ENCODE measurements around the gene TLX1.

Gene TLX1

DNA sequence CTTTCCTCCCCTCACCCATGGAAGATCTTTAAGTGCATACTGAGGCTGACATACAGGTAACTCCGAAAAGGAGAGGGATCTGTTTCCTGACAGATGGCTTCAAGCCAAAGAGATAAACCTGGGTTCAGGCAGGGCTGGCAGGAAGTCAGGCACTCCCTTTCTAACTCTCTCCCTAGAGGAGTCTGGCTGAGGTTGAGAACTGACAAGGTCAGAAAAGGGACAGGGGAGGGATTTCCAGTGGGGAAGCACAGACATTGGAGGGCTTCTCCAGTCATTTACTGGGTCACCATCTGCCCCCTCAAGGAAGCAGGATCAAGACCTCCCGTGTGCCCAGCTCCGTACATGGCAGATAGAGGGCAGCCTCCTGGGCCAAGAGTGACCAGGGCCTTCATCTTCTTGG lies 31.6 kb downstream of the TLX1 start:
- H3K27me3 ChIP-seq (replicated peaks; ENCODE audit: control insufficient read depth, insufficient read depth, low read length) = peaks cover 78% of the 10 kb centered on the region
- no peaks in the 10 kb centered on the region for H3K36me3 ChIP-seq (ENCODE audit: control insufficient read depth, insufficient read depth, low read length, severe bottlenecking)
- no peak for DNase-seq (ENCODE audit: low read depth)
- H3K9ac ChIP-seq (ENCODE audit: low read length) = no peak overlapping the region
- peaks cover 4% of the 10 kb centered on the region for H3K4me1 ChIP-seq (ENCODE audit: control insufficient read depth, insufficient read depth, low read length)
- no peak overlapping the region for H3K4me3 ChIP-seq (ENCODE audit: low read length)
- H3K9me3 ChIP-seq (ENCODE audit: control insufficient read depth, low read length) = peaks cover 5% of the 10 kb centered on the region

DNA sequence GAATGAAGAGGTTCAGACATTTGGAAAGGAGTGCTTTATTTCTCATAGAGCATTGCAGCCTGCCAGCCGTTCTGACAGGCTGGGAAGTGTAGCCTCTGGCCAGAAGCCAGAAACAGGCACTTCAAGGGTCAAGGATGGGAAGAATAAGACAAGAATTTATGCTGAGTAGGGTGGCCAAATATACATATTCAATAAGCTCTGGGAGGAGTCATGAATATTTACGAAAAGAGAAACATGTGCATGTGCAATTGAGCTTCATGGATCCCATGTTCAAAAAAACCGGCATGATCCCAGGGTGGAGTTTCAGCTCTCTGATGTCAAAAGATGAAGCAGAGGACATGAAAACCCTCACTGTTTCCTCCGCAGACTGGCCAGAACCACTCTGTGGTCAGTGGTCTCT lies 32.9 kb downstream of the TLX1 start:
- Histone ChIP-seq H3K4me1 (ENCODE audit: control insufficient read depth, insufficient read depth, low read length) (peaks cover 4% of the 10 kb centered on the region), H3K27me3 (replicated peaks; ENCODE audit: control insufficient read depth, insufficient read depth, low read length) (peaks cover 77% of the 10 kb centered on the region), H3K9ac (ENCODE audit: low read length) (no peak overlapping the region), H3K4me3 (ENCODE audit: low read length) (no peak overlapping the region), H3K36me3 (ENCODE audit: control insufficient read depth, insufficient read depth, low read length, severe bottlenecking) (no peaks in the 10 kb centered on the region), H3K9me3 (ENCODE audit: control insufficient read depth, low read length) (peaks cover 17% of the 10 kb centered on the region)
- no peak for DNase-seq (ENCODE audit: low read depth)

DNA sequence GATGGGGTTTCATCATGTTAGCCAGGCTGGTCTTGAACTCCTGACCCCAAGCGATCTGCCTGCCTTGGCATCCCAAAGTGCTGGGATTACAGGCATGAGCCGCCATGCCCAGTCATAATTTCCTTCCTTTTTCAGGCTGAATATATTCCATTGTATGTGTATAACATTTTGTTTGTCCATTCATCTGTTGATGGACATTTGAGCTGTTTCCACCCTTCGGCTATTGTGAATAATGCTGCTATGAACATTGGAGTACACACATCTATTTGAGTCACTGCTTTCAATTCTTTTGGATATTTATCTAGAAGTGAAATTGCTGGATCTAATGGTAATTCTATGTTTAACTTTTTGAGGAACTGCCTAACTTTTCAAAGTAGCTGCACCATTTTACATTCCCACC lies 34.6 kb downstream of the TLX1 start:
- Histone ChIP-seq H3K9ac (ENCODE audit: low read length) (no peak overlapping the region), H3K27me3 (replicated peaks; ENCODE audit: control insufficient read depth, insufficient read depth, low read length) (peaks cover 65% of the 10 kb centered on the region), H3K4me3 (ENCODE audit: low read length) (no peak overlapping the region), H3K36me3 (ENCODE audit: control insufficient read depth, insufficient read depth, low read length, severe bottlenecking) (no peaks in the 10 kb centered on the region), H3K4me1 (ENCODE audit: control insufficient read depth, insufficient read depth, low read length) (peaks cover 4% of the 10 kb centered on the region), H3K9me3 (ENCODE audit: control insufficient read depth, low read length) (peaks cover 17% of the 10 kb centered on the region)
- DNase-seq (ENCODE audit: low read depth) = no peak

DNA sequence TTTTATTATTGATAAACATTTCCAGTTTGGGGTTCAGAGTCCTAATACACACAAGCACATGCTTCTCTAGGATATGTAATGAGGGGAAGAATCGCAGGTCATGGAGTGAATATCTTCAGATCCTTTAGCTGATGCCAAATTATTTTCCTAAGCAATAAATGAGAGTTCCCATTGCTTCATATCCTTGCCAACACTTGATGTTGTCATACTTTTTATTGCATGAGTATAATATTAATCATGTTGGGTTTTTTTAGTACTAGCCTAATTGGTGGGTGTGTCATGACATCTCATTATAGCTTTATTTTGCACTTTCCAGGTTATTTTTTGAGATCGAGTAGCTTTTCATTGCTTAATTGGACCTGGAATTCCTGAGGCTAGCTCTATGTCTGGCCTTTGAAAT lies 35.3 kb downstream of the TLX1 start:
- H3K4me3 ChIP-seq (ENCODE audit: low read length) = no peak overlapping the region
- H3K27me3 ChIP-seq (replicated peaks; ENCODE audit: control insufficient read depth, insufficient read depth, low read length) = peaks cover 58% of the 10 kb centered on the region
- peaks cover 17% of the 10 kb centered on the region for H3K9me3 ChIP-seq (ENCODE audit: control insufficient read depth, low read length)
- no peak overlapping the region for H3K9ac ChIP-seq (ENCODE audit: low read length)
- H3K36me3 ChIP-seq (ENCODE audit: control insufficient read depth, insufficient read depth, low read length, severe bottlenecking) = no peaks in the 10 kb centered on the region
- peaks cover 4% of the 10 kb centered on the region for H3K4me1 ChIP-seq (ENCODE audit: control insufficient read depth, insufficient read depth, low read length)
- no peak for DNase-seq (ENCODE audit: low read depth)

DNA sequence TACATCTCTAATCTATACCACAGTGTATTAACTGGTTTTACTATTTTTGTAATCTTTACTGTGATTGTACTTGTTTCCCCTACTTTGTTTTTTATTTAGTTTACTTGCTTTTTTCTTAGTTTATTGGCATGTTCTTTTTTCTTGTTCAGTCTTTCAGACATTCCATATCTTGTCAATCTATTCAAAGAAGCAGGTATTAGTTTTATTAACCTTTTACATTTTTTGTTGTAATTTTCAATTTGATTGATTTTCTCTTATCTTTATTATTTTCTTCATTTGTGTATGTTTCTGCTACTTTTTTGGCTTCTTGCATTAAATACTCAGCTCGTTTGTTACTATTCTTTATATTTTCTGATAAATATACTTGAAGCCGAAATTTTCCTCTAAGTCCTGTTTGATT lies 41.6 kb downstream of the TLX1 start:
- H3K4me3 ChIP-seq (ENCODE audit: low read length) = no peak overlapping the region
- H3K27me3 ChIP-seq (replicated peaks; ENCODE audit: control insufficient read depth, insufficient read depth, low read length) = peaks cover 28% of the 10 kb centered on the region

DNA sequence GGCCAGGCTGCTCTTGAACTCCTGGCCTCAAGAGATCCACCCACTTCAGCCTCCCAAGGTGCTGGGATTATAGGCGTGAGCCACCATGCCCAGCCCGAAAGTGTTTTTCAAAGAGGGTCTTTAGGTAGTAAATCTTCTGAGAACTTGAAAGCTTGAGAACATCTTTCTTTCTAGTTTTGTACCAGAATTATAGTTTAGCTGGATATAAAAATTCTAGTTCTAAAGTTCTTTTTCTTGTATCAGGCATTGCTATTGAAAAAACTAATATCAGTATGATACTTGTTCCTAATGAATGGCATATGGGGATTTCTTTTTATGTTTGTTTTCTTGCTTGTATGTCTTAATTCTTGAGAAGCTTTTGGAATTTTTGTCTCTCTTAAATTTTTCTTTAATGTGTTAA lies 43.2 kb downstream of the TLX1 start:
- H3K36me3 ChIP-seq (ENCODE audit: control insufficient read depth, insufficient read depth, low read length, severe bottlenecking) = no peaks in the 10 kb centered on the region
- H3K27me3 ChIP-seq (replicated peaks; ENCODE audit: control insufficient read depth, insufficient read depth, low read length) = peaks cover 25% of the 10 kb centered on the region
- H3K4me3 ChIP-seq (ENCODE audit: low read length) = no peak overlapping the region
- no peak overlapping the region for H3K9ac ChIP-seq (ENCODE audit: low read length)
- H3K4me1 ChIP-seq (ENCODE audit: control insufficient read depth, insufficient read depth, low read length) = no peaks in the 10 kb centered on the region
- no peak for DNase-seq (ENCODE audit: low read depth)
- peaks cover 37% of the 10 kb centered on the region for H3K9me3 ChIP-seq (ENCODE audit: control insufficient read depth, low read length)

More for the DNA sequence above, 41.6 kb downstream of the TLX1 start:
- no peaks in the 10 kb centered on the region for H3K36me3 ChIP-seq (ENCODE audit: control insufficient read depth, insufficient read depth, low read length, severe bottlenecking)
- H3K9ac ChIP-seq (ENCODE audit: low read length) = no peak overlapping the region
- no peak for DNase-seq (ENCODE audit: low read depth)
- H3K9me3 ChIP-seq (ENCODE audit: control insufficient read depth, low read length) = peaks cover 47% of the 10 kb centered on the region
- H3K4me1 ChIP-seq (ENCODE audit: control insufficient read depth, insufficient read depth, low read length) = no peaks in the 10 kb centered on the region

DNA sequence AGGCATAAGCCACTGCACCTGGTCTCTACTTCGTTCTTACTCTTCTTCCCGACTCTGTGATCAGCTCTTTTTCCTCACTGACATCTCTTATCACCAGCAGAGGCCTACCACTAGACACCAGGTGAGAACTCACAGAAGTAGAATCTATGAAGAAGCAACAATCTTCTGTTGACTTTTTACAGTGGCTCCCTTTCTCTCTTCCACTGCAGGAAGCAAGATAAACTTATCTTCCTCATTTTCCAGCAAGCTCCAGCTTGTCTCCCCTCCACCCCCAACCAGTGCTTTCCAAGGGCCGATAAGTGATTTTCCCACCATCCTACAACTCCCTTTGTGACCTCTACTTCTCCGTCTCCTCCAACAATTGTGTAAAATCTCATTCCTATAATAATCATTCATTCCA lies 45.5 kb downstream of the TLX1 start:
- no peak overlapping the region for H3K4me3 ChIP-seq (ENCODE audit: low read length)
- no peaks in the 10 kb centered on the region for H3K36me3 ChIP-seq (ENCODE audit: control insufficient read depth, insufficient read depth, low read length, severe bottlenecking)
- no peaks in the 10 kb centered on the region for H3K4me1 ChIP-seq (ENCODE audit: control insufficient read depth, insufficient read depth, low read length)
- no peak for DNase-seq (ENCODE audit: low read depth)
- peaks cover 37% of the 10 kb centered on the region for H3K9me3 ChIP-seq (ENCODE audit: control insufficient read depth, low read length)
- peaks cover 43% of the 10 kb centered on the region for H3K27me3 ChIP-seq (replicated peaks; ENCODE audit: control insufficient read depth, insufficient read depth, low read length)
- H3K9ac ChIP-seq (ENCODE audit: low read length) = no peak overlapping the region

DNA sequence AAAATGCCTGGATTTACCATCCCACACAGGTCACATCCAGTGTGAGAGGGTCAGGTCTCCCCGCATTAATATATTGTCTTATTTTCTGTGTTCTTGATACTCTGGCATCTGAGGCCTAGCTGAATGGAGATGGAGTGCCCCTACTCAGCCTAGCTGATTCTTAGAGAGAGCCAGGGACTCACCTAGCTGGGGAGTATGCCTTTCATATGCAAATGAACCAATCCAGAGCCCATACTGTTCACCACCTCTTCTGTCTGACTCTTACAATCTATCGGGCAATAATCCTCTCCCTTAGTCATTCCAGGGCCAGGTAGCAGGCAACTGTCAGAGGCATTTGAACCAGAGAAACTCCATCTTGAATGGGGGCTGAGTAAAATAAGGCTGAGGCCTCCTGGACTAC lies 51.8 kb downstream of the TLX1 start:
- H3K4me1 ChIP-seq (ENCODE audit: control insufficient read depth, insufficient read depth, low read length) = no peaks in the 10 kb centered on the region
- no peaks in the 10 kb centered on the region for H3K36me3 ChIP-seq (ENCODE audit: control insufficient read depth, insufficient read depth, low read length, severe bottlenecking)
- no peak overlapping the region for H3K9ac ChIP-seq (ENCODE audit: low read length)
- DNase-seq (ENCODE audit: low read depth) = no peak
- H3K9me3 ChIP-seq (ENCODE audit: control insufficient read depth, low read length) = peaks cover 2% of the 10 kb centered on the region
- peaks cover 56% of the 10 kb centered on the region for H3K27me3 ChIP-seq (replicated peaks; ENCODE audit: control insufficient read depth, insufficient read depth, low read length)
- no peak overlapping the region for H3K4me3 ChIP-seq (ENCODE audit: low read length)

DNA sequence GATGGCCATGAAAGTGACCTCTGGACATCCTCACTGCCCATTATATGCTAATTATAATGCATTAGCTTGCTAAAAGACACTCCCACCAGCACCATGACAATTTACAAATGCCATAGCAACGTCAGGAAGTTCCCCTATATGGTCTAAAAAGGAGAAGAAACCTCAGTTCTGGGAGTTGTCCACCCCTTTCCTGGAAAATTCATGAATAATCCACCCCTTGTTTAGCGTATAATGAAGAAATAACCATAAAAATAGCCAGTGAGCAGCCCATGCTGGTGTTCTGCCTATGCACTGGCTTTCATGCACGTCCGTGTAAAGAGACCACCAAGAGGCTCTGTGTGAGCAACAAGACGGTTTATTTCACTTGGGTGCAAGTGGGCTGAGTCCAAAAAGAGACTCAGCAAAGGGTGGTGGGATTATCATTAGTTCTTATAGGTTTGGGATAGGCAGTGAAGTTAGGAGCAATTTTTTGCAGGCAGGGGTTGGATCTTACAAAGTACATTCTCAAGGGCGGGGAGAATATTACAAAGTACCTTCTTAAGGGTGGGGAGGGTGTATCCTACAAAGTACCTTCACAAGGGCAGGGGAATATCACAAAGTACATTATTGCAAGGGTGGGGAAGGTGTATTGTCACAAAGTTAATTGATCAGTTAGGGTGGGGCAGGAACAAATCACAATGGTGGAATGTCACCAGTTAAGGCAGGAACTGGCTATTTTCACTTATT lies 52.5 kb downstream of the TLX1 start:
- no peaks in the 10 kb centered on the region for H3K36me3 ChIP-seq (ENCODE audit: control insufficient read depth, insufficient read depth, low read length, severe bottlenecking)
- H3K9ac ChIP-seq (ENCODE audit: low read length) = no peak overlapping the region
- H3K4me3 ChIP-seq (ENCODE audit: low read length) = no peak overlapping the region
- H3K9me3 ChIP-seq (ENCODE audit: control insufficient read depth, low read length) = peaks cover 2% of the 10 kb centered on the region
- DNase-seq (ENCODE audit: low read depth) = no peak
- H3K27me3 ChIP-seq (replicated peaks; ENCODE audit: control insufficient read depth, insufficient read depth, low read length) = peaks cover 49% of the 10 kb centered on the region
- no peaks in the 10 kb centered on the region for H3K4me1 ChIP-seq (ENCODE audit: control insufficient read depth, insufficient read depth, low read length)
